PC-3 (cell line): ENCODE measurements around the gene RPS4Y1.

Experiments used
- EZH2 ChIP-seq: fragments of 300-600 bp; sonication (generic); IDR thresholded peaks from one replicate; pipeline ENCODE4 v1.6.1; 2017; ENCODE audit warnings: antibody characterized with exemption, mild to moderate bottlenecking, low read length; ENCODE audit not compliant: unreplicated experiment
- EZH2phosphoT487 ChIP-seq: fragments of 300-600 bp; sonication (generic); IDR thresholded peaks from 2 replicates; pipeline ENCODE4 v1.6.1; 2018; ENCODE audit warnings: mild to moderate bottlenecking, antibody characterized with exemption, low read length, borderline replicate concordance
- TF ChIP-seq, protein P1 (sequence below): fragments of 300-600 bp; sonication (generic); conservative IDR thresholded peaks from 2 replicates; pipeline ENCODE4 v1.5.1; 2017; ENCODE audit warnings: antibody characterized with exemption, low read depth, mild to moderate bottlenecking, low read length

DNA sequence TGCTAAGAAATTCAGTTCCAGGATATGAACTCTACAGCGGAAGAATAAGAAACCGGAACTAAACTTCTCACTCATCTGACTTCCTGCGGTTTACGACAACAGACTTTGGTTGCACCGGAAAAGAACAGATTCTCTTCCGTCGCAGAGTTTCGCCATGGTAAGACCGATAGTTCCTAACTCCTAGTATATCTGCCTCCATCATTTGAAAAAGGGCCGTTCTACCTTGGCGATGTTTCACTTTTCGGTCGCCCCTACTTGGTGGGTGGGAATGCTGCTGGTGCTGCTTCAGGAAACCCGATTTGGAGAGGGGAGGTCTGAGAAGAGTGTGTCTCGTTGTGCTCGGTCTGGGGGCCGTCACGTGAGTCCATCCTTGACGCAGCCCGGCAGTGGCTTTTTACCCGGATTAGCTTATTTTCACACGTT, at the start of gene RPS4Y1:
- TF ChIP-seq, protein P1, sequence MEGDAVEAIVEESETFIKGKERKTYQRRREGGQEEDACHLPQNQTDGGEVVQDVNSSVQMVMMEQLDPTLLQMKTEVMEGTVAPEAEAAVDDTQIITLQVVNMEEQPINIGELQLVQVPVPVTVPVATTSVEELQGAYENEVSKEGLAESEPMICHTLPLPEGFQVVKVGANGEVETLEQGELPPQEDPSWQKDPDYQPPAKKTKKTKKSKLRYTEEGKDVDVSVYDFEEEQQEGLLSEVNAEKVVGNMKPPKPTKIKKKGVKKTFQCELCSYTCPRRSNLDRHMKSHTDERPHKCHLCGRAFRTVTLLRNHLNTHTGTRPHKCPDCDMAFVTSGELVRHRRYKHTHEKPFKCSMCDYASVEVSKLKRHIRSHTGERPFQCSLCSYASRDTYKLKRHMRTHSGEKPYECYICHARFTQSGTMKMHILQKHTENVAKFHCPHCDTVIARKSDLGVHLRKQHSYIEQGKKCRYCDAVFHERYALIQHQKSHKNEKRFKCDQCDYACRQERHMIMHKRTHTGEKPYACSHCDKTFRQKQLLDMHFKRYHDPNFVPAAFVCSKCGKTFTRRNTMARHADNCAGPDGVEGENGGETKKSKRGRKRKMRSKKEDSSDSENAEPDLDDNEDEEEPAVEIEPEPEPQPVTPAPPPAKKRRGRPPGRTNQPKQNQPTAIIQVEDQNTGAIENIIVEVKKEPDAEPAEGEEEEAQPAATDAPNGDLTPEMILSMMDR: no peak
- TF ChIP-seq EZH2: no peak
- TF ChIP-seq EZH2phosphoT487: no peak
